HG02678 (cell line): ENCODE results near the gene STK33.

Source experiments
- ATAC-seq: cut with Tn5 transposase; IDR thresholded peaks from one replicate; pipeline ENCODE4 v1.9.1; 2021; ENCODE audit warnings: mild to moderate bottlenecking, moderate library complexity; ENCODE audit not compliant: unreplicated experiment

STK33 gene

DNA sequence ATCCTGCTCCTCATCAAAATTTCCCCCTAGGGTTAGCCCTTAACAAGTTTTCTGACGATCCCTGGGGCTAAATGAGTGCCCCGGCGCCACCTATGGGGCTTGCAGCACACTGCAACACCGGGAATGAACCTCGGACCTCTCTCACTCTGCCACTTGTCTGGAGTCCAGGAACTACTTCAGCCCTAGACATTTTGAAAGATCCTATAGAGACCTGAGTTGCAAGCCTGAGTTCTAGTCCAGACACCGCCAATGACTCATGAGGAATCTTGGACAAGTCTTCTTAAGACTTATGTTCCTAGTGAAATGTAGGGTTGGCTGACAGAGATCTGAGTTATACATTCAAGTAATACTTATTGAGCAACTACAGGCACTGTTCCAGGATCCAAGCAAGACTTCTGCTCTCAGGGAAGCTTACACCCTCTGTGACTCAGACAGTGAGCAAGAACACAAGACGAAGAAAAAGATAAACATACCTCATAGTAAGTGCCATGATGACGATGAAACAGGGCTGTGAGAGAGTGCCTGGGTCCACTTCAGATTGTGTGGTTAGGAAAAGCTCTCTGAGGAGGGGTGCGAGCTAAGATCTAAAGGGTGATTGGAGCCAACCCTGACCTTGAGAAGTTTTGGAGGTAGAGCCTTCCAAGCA, 10.2 kb upstream of the STK33 start:
- ATAC-seq, result peak; percentile 85

GRCh38 chr11:8603696-8604077, 9.7 kb upstream of the STK33 start:
- no peak for ATAC-seq

DNA sequence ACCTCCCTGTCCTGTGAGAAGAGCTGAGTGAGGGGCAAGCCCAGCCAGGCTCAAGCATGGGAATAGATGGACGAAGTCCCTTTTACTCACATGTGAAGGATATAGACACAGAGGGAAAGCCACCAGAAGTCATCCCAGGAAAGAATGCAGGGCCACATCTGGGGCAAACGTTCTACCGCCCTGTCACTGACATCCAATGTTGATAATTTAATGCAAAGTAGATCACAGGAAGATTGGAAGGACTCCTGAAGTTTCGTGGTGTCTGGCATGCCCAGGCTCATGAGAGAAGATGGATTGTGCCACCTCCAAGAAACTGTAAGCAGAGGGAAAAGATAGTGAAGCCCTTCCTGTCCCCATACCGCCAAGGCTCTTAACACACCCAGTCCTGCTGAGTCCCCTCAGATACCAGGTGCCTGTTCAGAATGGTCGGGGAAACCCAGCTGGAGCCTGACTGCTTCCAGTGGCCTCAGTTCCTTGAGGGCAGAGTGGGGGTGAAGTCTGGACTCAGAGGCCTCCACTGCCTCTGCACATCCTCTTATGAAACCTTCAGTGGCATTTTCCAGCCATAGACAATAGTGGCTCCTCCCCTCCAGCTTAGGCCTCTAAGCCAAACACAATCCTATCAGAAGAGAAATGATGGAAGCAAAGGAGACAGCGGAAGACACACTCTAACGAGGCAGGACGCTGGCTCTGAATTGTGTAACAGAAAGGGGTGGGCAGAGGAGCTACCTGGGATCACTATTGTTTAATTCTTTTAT, 7.5 kb upstream of the STK33 start:
- no peak for ATAC-seq

DNA sequence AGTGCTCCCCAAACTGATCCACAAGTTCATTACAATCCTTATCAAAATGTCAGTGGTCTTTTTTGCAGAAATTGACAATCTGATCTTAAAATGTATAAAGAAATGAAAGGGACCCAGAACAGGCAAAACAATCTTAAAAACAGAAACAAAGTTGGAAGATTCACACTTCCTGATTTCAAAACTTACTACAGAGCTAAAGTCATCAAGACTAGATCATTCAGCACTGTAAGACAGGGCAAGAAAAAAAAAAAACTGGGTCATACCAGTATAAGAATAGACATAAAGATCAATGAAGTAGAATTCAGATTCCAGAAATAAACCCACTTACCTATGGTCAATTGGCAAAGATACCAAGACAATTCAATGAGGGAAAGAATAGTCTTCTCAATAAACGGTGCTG, 4.5 kb upstream of the STK33 start:
- ATAC-seq, result no peak

- no peak for ATAC-seq
Observed at GRCh38 chr11:8597182-8597581, 3.2 kb upstream of the STK33 start.

DNA sequence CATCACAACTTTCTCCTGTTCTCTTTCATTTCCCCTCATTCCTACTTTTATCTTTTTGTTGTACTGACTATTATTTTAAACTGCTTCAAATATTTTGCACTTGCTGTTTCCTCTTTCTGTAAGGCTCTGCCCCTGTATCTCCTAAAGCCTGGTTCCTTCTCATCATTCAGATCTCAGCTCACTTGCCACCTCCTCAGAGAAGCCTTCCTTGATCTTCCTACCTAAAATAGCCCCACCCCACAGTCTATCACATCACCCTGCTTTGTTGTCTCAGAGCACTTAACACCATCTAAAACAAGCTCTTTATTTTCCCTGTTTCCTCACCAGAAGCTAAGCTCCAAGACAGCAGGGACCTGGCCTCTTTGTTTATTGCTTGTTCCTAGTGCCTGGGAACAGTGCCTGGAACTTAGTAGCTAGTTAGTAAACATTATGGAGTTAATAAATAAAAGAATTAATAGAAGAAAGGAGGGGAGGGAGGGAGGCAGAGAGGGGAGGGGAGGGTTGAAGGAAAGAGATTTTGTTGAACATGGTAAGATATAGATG, 2.5 kb upstream of the STK33 start:
- no peak for ATAC-seq

GRCh38 chr11:8593455-8593854, 573 bp downstream of the STK33 start:
- ATAC-seq, result peak; percentile 25

DNA sequence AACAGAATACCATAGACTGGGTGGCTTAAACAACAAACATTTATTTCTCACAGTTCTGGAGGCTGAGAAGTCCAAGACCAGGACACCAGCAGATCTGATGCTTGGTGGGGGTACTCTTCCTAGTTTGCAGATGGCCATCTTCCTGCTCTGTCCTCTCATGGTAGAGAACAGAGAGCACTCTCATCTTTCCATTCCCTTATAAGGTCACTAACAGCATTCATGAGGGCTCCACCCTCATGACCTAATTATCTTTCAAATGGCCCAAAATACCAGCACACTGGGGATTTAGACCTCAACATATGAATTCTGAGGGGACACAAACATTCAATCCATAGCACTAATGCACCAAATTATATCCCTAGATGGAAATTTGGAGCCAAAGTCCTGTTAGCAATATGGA, 6.1 kb downstream of the STK33 start:
- no peak for ATAC-seq

GRCh38 chr11:8586805-8587204, 7.2 kb downstream of the STK33 start:
- no peak for ATAC-seq

DNA sequence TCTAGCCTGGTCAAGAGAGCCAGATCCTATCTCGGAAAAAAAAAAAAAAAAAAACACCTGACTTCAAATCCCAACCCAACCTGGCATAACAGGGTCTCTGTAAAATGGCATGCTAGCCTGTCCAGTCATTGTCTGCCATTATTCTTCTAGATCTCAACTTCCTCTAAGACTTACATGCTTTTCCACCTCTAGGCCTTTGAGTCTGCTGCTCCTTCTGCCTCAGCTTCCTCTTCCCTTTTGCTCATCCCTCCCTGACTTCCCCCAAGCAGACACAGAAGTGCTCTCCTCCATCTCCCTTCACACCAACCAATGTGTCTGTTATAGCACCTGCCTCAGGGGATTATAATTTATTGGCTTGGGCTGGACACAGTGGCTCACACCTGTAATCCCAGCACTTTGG, 7.8 kb downstream of the STK33 start:
- no peak for ATAC-seq

- ATAC-seq, result no peak
Observed at GRCh38 chr11:8584511-8584910, 9.5 kb downstream of the STK33 start.

- no peak for ATAC-seq
Observed at GRCh38 chr11:8584082-8584481, 9.9 kb downstream of the STK33 start.

DNA sequence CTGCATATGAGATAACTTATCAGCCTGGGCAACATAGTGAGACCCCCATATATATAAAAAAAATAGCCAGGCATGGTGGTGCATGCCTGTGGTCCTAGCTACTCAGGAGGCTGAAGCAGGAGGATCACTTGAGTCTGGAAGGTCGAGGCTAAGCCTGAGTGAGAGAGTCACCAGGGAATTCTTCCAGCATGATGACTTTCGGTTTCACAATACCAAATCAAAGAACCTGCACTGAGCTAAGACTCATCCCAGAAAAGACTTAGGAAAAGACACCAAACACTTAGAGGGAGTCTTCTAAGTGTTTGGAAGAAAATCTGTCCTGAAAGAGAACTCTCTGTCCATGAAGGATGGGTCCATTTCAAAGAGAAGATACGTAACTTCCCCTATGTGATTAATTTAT, 12.7 kb downstream of the STK33 start:
- ATAC-seq, result no peak

DNA sequence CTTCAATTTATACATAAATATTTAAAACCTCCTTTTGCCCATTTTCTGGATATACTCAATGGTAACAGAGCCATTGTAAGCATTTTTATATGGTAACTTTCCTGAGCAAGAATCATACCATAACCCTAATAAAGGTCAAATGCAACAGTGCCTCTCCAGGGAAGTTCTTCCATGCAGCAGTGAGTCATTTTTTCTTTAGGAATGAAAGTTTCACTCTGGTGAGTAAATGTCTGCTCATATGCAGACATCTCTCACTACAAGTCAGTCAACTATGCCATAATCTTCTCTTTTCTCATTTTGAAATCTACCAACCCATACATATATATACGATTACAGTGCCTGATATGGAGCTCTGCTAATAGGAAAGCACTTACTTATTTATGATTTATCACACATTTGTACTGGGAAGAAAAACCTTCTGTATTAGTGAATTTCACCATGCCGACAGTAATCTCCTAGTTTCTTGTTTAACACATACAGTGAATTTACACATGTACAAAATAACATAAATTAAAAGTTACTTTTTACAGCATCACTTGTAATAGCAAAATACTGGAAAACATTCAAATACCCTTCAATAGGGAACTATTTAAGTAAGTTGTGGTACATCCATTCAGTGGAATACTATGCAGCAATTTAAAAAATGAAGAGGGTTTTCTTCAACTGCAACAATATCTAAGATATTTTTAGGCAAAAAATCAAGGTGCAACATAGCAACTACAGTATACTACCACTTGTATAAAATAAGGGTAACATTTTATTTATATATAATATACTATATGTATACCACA, 16.0 kb downstream of the STK33 start:
- ATAC-seq, result no peak

DNA sequence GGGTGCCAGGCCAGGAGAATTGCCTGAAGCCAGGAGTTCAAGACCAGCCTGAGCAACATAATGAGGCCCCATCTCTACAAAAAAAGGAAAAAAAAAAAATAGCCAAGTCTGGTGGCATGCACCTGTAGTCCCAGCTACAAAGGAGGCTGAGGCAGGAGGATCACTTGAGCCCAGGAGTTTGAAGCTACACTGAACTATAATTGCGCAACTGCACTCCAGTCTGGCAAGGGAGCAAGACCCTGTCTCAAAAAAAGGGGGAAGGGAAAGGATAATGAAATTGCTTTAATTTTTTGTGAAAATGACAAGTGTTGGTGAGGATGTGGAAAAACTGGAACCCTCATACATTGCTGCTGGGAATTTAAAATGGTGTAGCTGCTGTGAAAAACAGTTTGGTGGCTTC, 19.2 kb downstream of the STK33 start:
- no peak for ATAC-seq

- ATAC-seq, result no peak
Observed at GRCh38 chr11:8573777-8574176, 20.3 kb downstream of the STK33 start.

DNA sequence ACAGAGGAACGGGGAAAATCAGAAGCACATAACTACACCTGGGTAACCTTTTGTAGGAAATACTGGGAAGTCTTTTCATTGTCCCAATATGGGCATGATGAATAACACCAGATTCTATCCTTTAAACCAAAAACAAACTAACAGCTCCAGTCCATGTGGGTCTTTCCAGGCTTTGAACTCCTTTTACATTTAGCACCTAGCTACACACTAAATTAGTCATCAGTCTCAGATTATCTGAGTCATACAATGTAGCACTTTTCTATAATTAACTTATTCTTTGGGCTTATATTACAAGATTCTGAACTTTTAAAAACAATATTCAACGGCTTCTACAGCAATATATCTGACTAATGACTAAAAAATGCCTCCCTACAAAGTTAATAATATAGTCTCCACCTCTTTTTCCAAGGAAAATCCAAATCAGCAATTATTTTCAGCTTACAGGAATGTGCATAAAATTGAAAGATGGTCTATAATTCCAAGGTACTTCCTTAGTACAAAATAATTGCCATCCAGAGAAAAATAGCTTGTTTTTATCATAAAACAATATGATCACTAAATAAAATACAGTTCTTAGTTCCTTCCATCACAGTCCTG, 26.3 kb downstream of the STK33 start:
- ATAC-seq, result no peak

- no peak for ATAC-seq
Observed at GRCh38 chr11:8566613-8567210, 27.3 kb downstream of the STK33 start.

DNA sequence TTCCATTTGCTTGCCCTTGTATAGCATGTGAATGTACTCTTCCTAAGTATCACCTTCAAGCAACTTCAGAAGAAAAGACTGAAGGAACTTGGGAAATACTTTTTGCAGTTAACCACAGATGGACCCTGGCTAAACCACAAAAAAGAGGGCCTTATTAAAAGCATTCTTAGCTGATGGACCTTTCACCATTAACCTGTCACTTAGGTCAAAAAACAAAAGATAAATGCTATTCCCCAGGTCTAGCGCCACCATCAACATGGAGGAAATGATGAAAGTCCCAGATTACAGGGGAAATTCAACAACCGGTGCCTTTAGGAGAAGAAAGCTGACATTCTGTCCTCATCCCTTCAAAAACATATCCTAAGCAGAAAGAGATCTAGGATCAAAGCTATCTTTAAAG, 29.5 kb downstream of the STK33 start:
- ATAC-seq, result no peak

- ATAC-seq, result no peak
Observed at GRCh38 chr11:8561461-8561860, 32.6 kb downstream of the STK33 start.

DNA sequence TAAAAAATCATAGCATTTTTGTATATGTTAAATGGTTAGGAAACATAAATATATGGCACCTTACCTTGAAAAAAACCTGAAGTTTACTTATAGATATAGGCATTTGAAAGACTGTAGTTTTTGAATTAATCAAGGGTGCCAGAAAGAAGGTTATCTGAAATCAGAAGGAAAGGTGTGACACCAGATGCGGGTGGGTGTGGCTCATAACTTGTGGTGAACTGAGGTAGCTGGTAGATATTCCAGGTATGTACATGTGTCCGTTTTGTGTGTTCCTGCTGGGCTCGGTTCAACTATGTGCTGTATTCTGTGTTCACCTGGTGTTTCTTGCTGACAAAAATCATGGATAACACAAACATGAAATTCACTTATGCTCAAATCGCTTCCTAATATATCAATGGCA, 35.6 kb downstream of the STK33 start:
- ATAC-seq, result no peak
